Heart right ventricle (tissue), 16 donors: ENCODE results near the gene KIAA0825. TPM values are rescaled to one million over a fixed set of nuclear protein-coding genes. Genes with fewer than 3 reads are reported as not detected.

ENCODE experiments used
- ATAC-seq, 8 donors: fragments of 200-7000 bp; cut with Tn5 transposase; one replicate each; pipeline ENCODE4 v1.9.1; 2020; ENCODE audit warnings: mild to moderate bottlenecking in 8 of 8, moderate library complexity in 8 of 8, moderate number of reproducible peaks in 1 of 8
- DNase-seq, 2 donors: peaks; one replicate each; pipeline ENCODE4 v3.0.0-alpha.2; 2020
- H3K27ac ChIP-seq, 10 donors: fragments of 200-600 bp; sonication (generic) in 2 of 10; one replicate each; pipeline versions ENCODE4 v1.5.0 to v1.8.0; 2020 to 2022; ENCODE audit warnings: mild to moderate bottlenecking in 3 of 10
- H3K27me3 ChIP-seq, 7 donors: fragments of 200-600 bp; one replicate each; pipeline ENCODE4 v1.8.0; 2021 to 2022; ENCODE audit warnings: mild to moderate bottlenecking in 2 of 7
- H3K36me3 ChIP-seq, 9 donors: fragments of 200-600 bp; sonication (generic) in 1 of 9; one replicate each; pipeline versions ENCODE4 v1.5.0 to v1.8.0; 2020 to 2022; ENCODE audit warnings: mild to moderate bottlenecking in 2 of 9
- H3K4me1 ChIP-seq, 9 donors: fragments of 200-600 bp; sonication (generic) in 1 of 9; one replicate each; pipeline versions ENCODE4 v1.5.0 to v1.8.0; 2020 to 2022; ENCODE audit warnings: mild to moderate bottlenecking in 4 of 9
- H3K4me3 ChIP-seq, 10 donors: fragments of 200-600 bp; sonication (generic) in 2 of 10; one replicate each; pipeline versions ENCODE4 v1.5.0 to v1.8.0; 2020 to 2022; ENCODE audit warnings: mild to moderate bottlenecking in 7 of 10, moderate library complexity in 2 of 10
- H3K9me3 ChIP-seq, 11 donors: fragments of 200-600 bp in 10 of 11; sonication (generic) in 2 of 11; one replicate each; pipeline versions ENCODE4 v1.5.0 to v1.8.0; 2013 to 2022; ENCODE audit warnings: mild to moderate bottlenecking in 2 of 11, control low read depth in 1 of 11, moderate library complexity in 1 of 11
- CTCF ChIP-seq, 9 donors: fragments of 200-600 bp; sonication (generic) in 2 of 9; IDR thresholded peaks; one replicate each; pipeline versions ENCODE4 v1.5.0 to v1.8.0; 2021 to 2022; ENCODE audit warnings: antibody characterized with exemption in 9 of 9, mild to moderate bottlenecking in 5 of 9, moderate library complexity in 1 of 9
- WGBS, 2 donors: extraction: QIAGEN DNeasy Blood & Tissue Kit; methylation state at CpG; one replicate each; pipeline ENCODE4 v1.1.7; 2013; ENCODE audit warnings: inconsistent platforms in 1 of 2; 5-methylcytosine and 5-hydroxymethylcytosine counted together
- intact Hi-C, 10 donors: fragments of 100-400 bp; cut with DNase I; formaldehyde crosslinking; loops; one replicate each; pipeline versions ENCODE4 v1.11.1 to v1.14.2; 2022
- polyA plus RNA-seq, 2 donors: library from polyadenylated mRNA; stranded (reverse); fragments of 200-250 nt; gene quantifications; one replicate each; pipeline ENCODE4 v1.2.3, GENCODE V29; 2013
- total RNA-seq, 10 donors: library from RNA; stranded (reverse); fragmentation: NEBNext Ultra II Directional in 3 of 10; extraction: Animal tissue kit (Norgen Biotek cat#: 25700) in 3 of 10; gene quantifications; one replicate each; pipeline versions ENCODE4 v1.2.1 to v1.2.4, GENCODE V29; 2021 to 2023
- donor health status: Arrhythmogenic right ventricular cardiomyopathy.
- donor health status: ischemic (EF 13 %, LVEDD 7.1; RV severe dilation, severe dysfunction).
- donor health status: healthy with polysubstance abuse.
- donor health status: DM: no; HTN: yes; CAD: no.
- donor health status: DM: no; HTN: no; CAD: no.
- donor health status: ischemic (EF 25% LVEDD 6.9; RV normal size, moderate dysfunction).
- donor health status: ischemic (EF 25% LVEDD 5.7; RV mildly dilated, moderate dysfunction).
- donor health status: healthy.
- donor health status: DM: yes; HTN: yes; CAD: no.
- donor health status: Ischemic cardiomyopathy.
- donor health status: ischemic (EF 35%, LVEDD 5.7; RV mildly dilated, moderate dysfunction).
- donor health status: nonischemic (EF 11% LVEDD 7.7; RV severe dilation, severe dysfunction).
- donor health status: DM: yes; HTN: yes; CAD: no.
- donor health status: PGD.
- donor health status: ischemic (EF 29% LVEDD 5.4; RV normal size, mild dysfunction).
- donor health status: nonischemic (EF 23%, LVEDD 6.1; RV moderate dilation, normal function).

Gene KIAA0825
- total and polyA plus RNA-seq, 12 donors = 0.36 to 3.5 (median 2.4) TPM

GRCh38 chr5:94440015-94440414 is 178.4 kb downstream of the KIAA0825 start:
- H3K4me1 ChIP-seq = no peaks in the 10 kb centered on the region
- intact Hi-C loops = no loop called here

DNA sequence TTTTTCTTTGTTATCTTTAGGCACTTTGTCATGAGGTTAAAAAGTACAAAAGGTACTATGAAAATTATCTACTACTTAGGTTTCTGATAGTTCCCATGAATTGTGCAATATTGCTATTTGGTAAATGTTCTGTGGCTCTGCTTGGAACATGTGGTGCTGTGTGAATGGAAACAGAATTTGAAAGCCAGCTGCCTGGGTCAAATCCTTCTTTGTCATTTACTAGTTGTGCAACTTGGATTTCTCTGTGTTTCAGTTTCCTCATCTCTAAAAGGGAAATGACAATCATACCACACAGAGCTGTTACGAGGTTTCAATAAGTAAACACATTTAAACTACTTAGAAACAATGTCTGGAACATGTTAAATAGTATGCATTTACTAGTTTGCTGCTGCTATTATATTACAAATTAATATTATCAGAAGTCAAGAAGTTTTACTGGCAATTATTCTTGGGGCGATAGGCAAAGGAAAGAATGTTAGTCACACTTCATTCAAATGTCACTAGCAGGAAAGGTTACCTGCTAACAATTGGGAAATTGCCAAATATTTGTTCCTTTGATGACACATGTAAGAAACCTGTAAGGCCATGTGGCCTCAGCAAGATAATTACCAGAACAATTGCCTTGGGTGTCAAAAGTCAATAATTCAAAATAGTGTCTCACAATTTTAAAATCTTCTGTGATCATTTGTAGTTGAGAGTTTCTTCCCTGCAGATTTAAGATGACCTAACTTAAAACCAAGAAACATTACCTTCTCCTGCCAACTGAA is 184.8 kb downstream of the KIAA0825 start:
- Histone ChIP-seq H3K36me3 (peaks cover 0 to 23% (median 0%) of the 10 kb centered on the region in 9 donors), H3K9me3 (peaks cover 0 to 18% (median 7%) of the 10 kb centered on the region in 11 donors), H3K4me3 (no peak overlapping the region), H3K27ac (peak overlapping the region in 3 of 10 donors; percentile 28 to 82 (median 45)), H3K27me3 (no peaks in the 10 kb centered on the region), H3K4me1 (peaks cover 0 to 22% (median 0%) of the 10 kb centered on the region in 9 donors)
- WGBS, 2 donors = 54 to 71% methylated on average over 2 of the region's 2 CpGs
- no peak for TF ChIP-seq CTCF (IDR thresholded peaks at IDR 0.05)
- intact Hi-C loops = no loop called here
- ATAC-seq = peak in 5 of 8 donors; percentile 17 to 90 (median 81)
- DNase-seq = no peak

More at GRCh38 chr5:94440015-94440414, 178.4 kb downstream of the KIAA0825 start:
- Histone ChIP-seq H3K4me3 (no peak overlapping the region), H3K27ac (no peak overlapping the region), H3K9me3 (peaks cover 0 to under 1% (median 0%) of the 10 kb centered on the region in 11 donors), H3K27me3 (no peaks in the 10 kb centered on the region), H3K36me3 (peaks cover 0 to 32% (median 0%) of the 10 kb centered on the region in 9 donors)
- no peak for TF ChIP-seq CTCF (IDR thresholded peaks at IDR 0.05)
- whole genome bisulfite sequencing, 2 donors = 65 to 72% methylated on average over 3 of the region's 3 CpGs
- DNase-seq (no peak), ATAC-seq (no peak)

DNA sequence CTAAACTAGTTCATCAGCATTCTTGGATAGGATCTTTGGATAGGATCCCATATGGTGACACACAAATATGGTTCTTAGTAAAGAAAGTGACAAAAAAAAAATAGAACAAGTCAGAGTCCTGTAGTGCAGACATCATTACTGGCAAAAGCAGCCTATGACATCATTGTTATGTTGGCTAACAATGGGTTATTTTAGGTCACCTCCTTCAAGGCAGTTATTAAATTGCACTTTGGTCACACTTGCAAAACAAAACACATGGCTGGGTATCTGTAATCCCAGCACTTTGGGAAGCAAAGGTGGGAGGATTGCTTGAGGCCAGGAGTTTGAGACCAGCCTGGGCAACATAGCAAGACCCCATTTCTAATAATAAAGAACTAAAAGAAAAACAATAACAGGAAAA is 185.9 kb downstream of the KIAA0825 start:
- H3K4me1 ChIP-seq = peaks cover 0 to 22% (median 0%) of the 10 kb centered on the region in 9 donors
- H3K9me3 ChIP-seq = peaks cover 0 to 24% (median 7%) of the 10 kb centered on the region in 11 donors
- no peak for TF ChIP-seq CTCF (IDR thresholded peaks at IDR 0.05)
- no peaks in the 10 kb centered on the region for H3K27me3 ChIP-seq
- ATAC-seq (peak in 3 of 8 donors; percentile 69 to 80 (median 77)), DNase-seq (no peak)
- intact Hi-C loops = no loop called here
- H3K4me3 ChIP-seq = no peak overlapping the region
- H3K27ac ChIP-seq = peak overlapping the region in 2 of 10 donors; percentile 45 to 82
- peaks cover 0 to 12% (median 0%) of the 10 kb centered on the region in 9 donors for H3K36me3 ChIP-seq

DNA sequence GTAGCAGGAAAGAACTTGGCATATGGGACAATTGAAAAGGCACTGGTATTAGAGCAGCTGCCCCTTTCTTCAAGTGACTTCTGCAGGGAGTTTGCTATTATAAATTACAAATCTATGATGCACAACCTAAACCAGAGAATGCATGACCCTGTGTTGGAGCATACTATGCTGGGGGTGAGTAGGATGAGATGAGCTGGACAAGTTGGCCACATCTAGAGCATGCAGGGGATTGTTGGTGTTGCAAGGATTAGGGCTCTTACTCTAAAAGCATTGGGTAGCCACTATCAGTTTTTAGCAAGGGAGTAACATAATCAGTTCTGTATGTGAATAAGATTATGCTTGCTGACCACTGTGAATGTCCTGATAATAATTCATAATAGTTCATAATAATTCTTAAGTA is 186.7 kb downstream of the KIAA0825 start:
- H3K9me3 ChIP-seq = peaks cover 0 to 28% (median 7%) of the 10 kb centered on the region in 11 donors
- no peak overlapping the region for H3K4me3 ChIP-seq
- peaks cover 0 to 22% (median 0%) of the 10 kb centered on the region in 9 donors for H3K4me1 ChIP-seq
- peaks cover 0 to 4% (median 0%) of the 10 kb centered on the region in 9 donors for H3K36me3 ChIP-seq
- TF ChIP-seq CTCF (IDR thresholded peaks at IDR 0.05) = no peak
- H3K27me3 ChIP-seq = no peaks in the 10 kb centered on the region
- H3K27ac ChIP-seq = no peak overlapping the region
- ATAC-seq (no peak), DNase-seq (no peak)
- intact Hi-C loops = loop anchor here in 1 of 10 donors (1.0 kb wide), 1 partner anchor 26 kb away; no protein-coding TSS in a partner anchor
